Sigmoid colon (tissue), 4 donors: ENCODE data around the gene UCHL1.

Source experiments
- EP300 ChIP-seq, 4 donors: sonication (generic); formaldehyde crosslinking; IDR thresholded peaks; one replicate each; pipeline ENCODE4 v1.6.1; 2017; ENCODE audit warnings: antibody characterized with exemption in 4 of 4
- TF ChIP-seq, protein P1 (sequence below), 4 experiments: fragments of 450-650 bp in 3 of 4; fragments of 200-600 bp in 1 of 4; IDR thresholded peaks; one replicate each; pipeline ENCODE4 v1.5.1; 2016 to 2019; ENCODE audit warnings: antibody characterized with exemption in 4 of 4, mild to moderate bottlenecking in 3 of 4, moderate library complexity in 2 of 4

DNA sequence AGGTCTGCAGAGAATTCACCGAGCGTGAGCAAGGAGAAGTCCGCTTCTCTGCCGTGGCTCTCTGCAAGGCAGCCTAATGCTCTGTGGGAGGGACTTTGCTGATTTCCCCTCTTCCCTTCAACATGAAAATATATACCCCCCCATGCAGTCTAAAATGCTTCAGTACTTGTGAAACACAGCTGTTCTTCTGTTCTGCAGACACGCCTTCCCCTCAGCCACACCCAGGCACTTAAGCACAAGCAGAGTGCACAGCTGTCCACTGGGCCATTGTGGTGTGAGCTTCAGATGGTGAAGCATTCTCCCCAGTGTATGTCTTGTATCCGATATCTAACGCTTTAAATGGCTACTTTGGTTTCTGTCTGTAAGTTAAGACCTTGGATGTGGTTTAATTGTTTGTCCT is 11.3 kb downstream of the UCHL1 start:
- no peak for TF ChIP-seq EP300 (IDR thresholded peaks at IDR 0.05)
- TF ChIP-seq, protein P1, sequence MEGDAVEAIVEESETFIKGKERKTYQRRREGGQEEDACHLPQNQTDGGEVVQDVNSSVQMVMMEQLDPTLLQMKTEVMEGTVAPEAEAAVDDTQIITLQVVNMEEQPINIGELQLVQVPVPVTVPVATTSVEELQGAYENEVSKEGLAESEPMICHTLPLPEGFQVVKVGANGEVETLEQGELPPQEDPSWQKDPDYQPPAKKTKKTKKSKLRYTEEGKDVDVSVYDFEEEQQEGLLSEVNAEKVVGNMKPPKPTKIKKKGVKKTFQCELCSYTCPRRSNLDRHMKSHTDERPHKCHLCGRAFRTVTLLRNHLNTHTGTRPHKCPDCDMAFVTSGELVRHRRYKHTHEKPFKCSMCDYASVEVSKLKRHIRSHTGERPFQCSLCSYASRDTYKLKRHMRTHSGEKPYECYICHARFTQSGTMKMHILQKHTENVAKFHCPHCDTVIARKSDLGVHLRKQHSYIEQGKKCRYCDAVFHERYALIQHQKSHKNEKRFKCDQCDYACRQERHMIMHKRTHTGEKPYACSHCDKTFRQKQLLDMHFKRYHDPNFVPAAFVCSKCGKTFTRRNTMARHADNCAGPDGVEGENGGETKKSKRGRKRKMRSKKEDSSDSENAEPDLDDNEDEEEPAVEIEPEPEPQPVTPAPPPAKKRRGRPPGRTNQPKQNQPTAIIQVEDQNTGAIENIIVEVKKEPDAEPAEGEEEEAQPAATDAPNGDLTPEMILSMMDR (IDR thresholded peaks at IDR 0.05) = no peak
